Mucosa of stomach (tissue), 1 donor: ENCODE data around the gene PRPS1.
"Not testable (repeated sequence)": the region's sequence is repeated elsewhere in the genome, so short reads cannot be mapped to it uniquely, and the experiment has no call there.

ENCODE experiments used
- H3K27me3 ChIP-seq: one replicate; pipeline ENCODE4 v1.7.0; 2013; ENCODE audit warnings: mild to moderate bottlenecking, low read length; ENCODE audit not compliant: control insufficient read depth, insufficient read depth
- H3K36me3 ChIP-seq: one replicate; pipeline ENCODE4 v1.7.0; 2013; ENCODE audit warnings: low read length; ENCODE audit not compliant: control insufficient read depth, insufficient read depth
- H3K4me1 ChIP-seq: one replicate; pipeline ENCODE4 v1.7.0; 2013; ENCODE audit warnings: mild to moderate bottlenecking, low read length; ENCODE audit not compliant: control insufficient read depth, insufficient read depth
- H3K4me3 ChIP-seq: one replicate; pipeline ENCODE4 v1.7.0; 2013; ENCODE audit warnings: low read length
- H3K9ac ChIP-seq: one replicate; pipeline ENCODE4 v1.7.0; 2013; ENCODE audit warnings: mild to moderate bottlenecking, low read length, moderate library complexity
- H3K9me3 ChIP-seq: one replicate; pipeline ENCODE4 v1.7.0; 2013; ENCODE audit warnings: mild to moderate bottlenecking, low read length, moderate library complexity; ENCODE audit not compliant: control insufficient read depth
- donor health status: Pancreatic carcinoma.

PRPS1 gene

DNA sequence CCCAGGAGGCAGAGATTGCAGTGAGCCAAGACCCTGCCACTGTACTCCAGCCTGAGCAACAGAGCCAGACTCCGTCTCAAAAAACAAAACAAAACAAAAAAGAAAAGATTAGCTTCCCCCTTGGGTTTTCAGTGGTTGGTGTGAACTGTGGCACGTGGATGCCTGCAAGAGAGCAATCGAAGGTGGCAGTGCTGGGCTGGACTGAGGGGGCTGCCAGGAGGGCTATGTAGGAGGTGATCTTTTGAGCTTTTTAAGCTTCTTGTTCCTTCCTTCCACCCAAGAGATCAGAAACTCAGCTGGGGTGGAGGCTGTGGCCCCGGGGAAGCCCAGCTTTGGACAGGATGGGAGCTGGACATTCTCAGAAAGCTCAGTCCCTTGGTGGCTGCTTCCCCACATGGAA is 49.6 kb downstream of the PRPS1 start:
- H3K36me3 ChIP-seq: no peaks in the 10 kb centered on the region
- no peaks in the 10 kb centered on the region for H3K27me3 ChIP-seq
- peaks cover 49% of the 10 kb centered on the region for H3K4me1 ChIP-seq
- no peak overlapping the region for H3K4me3 ChIP-seq
- no peaks in the 10 kb centered on the region for H3K9me3 ChIP-seq
- peak overlapping the region; percentile 38 for H3K9ac ChIP-seq

GRCh38 chrX:107678957-107679740 is 50.8 kb downstream of the PRPS1 start:
- H3K4me1 ChIP-seq: peaks cover 53% of the 10 kb centered on the region
- H3K9me3 ChIP-seq: no peaks in the 10 kb centered on the region
- no peak overlapping the region for H3K4me3 ChIP-seq
- H3K9ac ChIP-seq: peak overlapping the region; percentile 53
- H3K27me3 ChIP-seq: no peaks in the 10 kb centered on the region
- no peaks in the 10 kb centered on the region for H3K36me3 ChIP-seq

DNA sequence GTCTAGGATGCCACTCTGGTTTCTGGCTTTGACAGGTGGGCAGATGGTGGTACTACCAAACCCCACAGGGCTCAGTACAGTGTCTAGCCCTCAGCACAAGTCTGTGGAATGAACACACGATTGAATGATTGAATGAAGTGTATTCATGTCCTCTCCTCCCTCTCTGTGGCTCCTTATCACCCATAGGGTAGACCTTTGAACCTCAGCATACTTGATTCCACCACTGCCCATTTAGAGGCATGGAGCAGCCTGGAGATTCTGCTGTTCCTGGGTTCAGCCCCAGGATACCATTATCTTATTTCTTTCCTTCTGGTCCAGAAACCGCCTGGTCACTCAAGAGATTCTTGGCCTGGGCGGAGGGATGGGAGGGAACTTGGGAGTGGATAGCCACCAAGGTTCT is 53.9 kb downstream of the PRPS1 start:
- no peak overlapping the region for H3K9ac ChIP-seq
- no peaks in the 10 kb centered on the region for H3K36me3 ChIP-seq
- no peaks in the 10 kb centered on the region for H3K9me3 ChIP-seq
- no peak overlapping the region for H3K4me3 ChIP-seq
- peaks cover 56% of the 10 kb centered on the region for H3K4me1 ChIP-seq
- H3K27me3 ChIP-seq: no peaks in the 10 kb centered on the region

- peaks cover 47% of the 10 kb centered on the region for H3K4me1 ChIP-seq
- H3K4me3 ChIP-seq: no peak overlapping the region
- H3K9ac ChIP-seq: no peak overlapping the region
- H3K9me3 ChIP-seq: no peaks in the 10 kb centered on the region
- H3K27me3 ChIP-seq: no peaks in the 10 kb centered on the region
- H3K36me3 ChIP-seq: no peaks in the 10 kb centered on the region
Observed at GRCh38 chrX:107683124-107683895, 55.0 kb downstream of the PRPS1 start.

- no peak overlapping the region for H3K9ac ChIP-seq
- H3K9me3 ChIP-seq: no peaks in the 10 kb centered on the region
- H3K27me3 ChIP-seq: no peaks in the 10 kb centered on the region
- H3K4me3 ChIP-seq: no peak overlapping the region
- H3K36me3 ChIP-seq: no peaks in the 10 kb centered on the region
- H3K4me1 ChIP-seq: peaks cover 41% of the 10 kb centered on the region
Observed at GRCh38 chrX:107683931-107684330, 55.6 kb downstream of the PRPS1 start.

- H3K36me3 ChIP-seq: no peaks in the 10 kb centered on the region
- H3K4me1 ChIP-seq: peaks cover 39% of the 10 kb centered on the region
- H3K4me3 ChIP-seq: no peak overlapping the region
- no peaks in the 10 kb centered on the region for H3K9me3 ChIP-seq
- no peaks in the 10 kb centered on the region for H3K27me3 ChIP-seq
- no peak overlapping the region for H3K9ac ChIP-seq
Observed at GRCh38 chrX:107684956-107685385, 56.7 kb downstream of the PRPS1 start.

DNA sequence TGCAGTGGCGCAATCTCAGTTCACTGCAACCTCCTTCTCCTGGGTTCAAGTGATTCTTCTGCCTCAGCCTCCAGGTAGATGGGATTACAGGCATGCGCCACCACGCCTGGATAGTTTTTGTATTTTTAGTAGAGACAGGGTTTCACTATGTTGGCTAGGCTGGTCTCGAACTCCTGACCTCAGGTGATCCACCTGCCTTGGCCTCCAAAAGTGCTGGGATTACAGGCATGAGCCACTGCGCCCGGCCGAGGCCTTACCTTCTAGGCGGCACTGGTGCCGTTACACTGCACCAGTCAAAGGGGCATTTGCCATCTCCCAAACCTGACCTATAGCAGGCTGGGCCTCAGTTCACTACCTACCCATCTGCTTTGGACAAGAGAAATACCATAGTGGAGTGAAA is 57.3 kb downstream of the PRPS1 start:
- peaks cover 39% of the 10 kb centered on the region for H3K4me1 ChIP-seq
- H3K36me3 ChIP-seq, H3K9ac ChIP-seq, H3K27me3 ChIP-seq, H3K9me3 ChIP-seq, H3K4me3 ChIP-seq: not testable (repeated sequence)

DNA sequence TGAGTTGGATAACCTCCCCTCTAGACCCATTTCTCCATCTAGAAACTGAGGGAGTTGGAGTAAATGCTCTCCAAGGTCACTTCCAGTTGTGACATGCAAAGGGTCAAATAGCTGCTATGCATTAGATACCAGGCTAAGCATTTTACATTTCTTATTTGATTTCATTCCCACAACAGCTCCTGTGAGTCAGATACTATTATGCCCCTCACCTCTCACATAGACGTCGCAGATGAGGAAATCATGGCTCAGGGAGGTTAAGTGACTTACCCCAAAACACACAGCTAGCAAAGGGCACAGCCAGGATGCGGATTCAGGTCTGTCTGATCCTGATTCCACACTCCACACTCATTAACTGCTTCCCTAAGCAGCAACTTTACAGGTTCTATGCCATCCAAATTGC is 57.7 kb downstream of the PRPS1 start:
- no peak overlapping the region for H3K9ac ChIP-seq

GRCh38 chrX:107686792-107687191 is 58.5 kb downstream of the PRPS1 start:
- Histone ChIP-seq H3K36me3 (no peaks in the 10 kb centered on the region), H3K4me3 (no peak overlapping the region), H3K9me3 (no peaks in the 10 kb centered on the region), H3K27me3 (no peaks in the 10 kb centered on the region), H3K9ac (no peak overlapping the region), H3K4me1 (peaks cover 39% of the 10 kb centered on the region)

More for the DNA sequence above, 57.7 kb downstream of the PRPS1 start:
- no peaks in the 10 kb centered on the region for H3K9me3 ChIP-seq
- H3K4me1 ChIP-seq: peaks cover 39% of the 10 kb centered on the region
- H3K36me3 ChIP-seq: no peaks in the 10 kb centered on the region
- H3K27me3 ChIP-seq: no peaks in the 10 kb centered on the region
- no peak overlapping the region for H3K4me3 ChIP-seq

DNA sequence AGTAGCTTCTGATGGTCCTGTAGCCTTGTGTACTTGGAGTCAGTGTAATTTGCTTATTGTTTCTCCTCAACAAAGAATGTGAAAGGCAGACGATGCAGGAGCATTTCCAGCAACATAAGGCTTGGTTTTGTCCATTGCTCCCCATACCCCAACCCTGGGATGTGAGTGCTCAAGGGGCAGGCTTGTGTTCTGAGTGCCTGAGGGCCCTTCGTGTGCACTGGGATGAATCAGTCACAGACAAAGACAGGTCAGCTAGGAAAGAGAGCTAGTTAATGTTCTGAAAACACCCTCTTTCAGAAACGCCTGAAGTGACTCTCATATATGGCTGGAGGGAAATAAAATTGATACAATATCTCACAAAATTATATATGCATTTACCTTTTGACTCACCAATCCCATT is 59.1 kb downstream of the PRPS1 start:
- Histone ChIP-seq H3K27me3 (no peaks in the 10 kb centered on the region), H3K36me3 (no peaks in the 10 kb centered on the region)

DNA sequence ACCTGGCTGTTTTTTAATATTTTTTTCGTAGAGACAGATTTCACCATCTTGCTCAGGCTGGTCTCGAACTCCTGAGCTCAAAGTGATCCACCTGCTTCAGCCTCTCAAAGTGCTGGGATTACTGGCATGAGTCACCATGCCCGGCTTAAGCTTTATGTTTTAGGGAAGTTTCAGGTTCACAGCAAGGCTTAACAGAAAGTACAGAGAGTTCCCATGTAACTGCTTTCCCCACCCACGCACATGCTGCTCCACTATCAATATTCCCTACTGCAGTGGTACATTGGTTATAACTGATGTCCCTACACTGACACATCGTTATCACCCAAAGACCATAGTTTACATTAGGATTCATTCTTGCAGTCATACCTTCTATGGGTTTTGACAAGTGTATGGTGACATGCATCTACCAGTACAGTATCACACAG is 62.7 kb downstream of the PRPS1 start:
- Histone ChIP-seq H3K36me3 (no peaks in the 10 kb centered on the region), H3K9ac (no peak overlapping the region), H3K27me3 (no peaks in the 10 kb centered on the region)

More for the DNA sequence above, 59.1 kb downstream of the PRPS1 start:
- Histone ChIP-seq H3K9ac (no peak overlapping the region), H3K4me3 (no peak overlapping the region), H3K4me1 (peaks cover 33% of the 10 kb centered on the region), H3K9me3 (no peaks in the 10 kb centered on the region)

GRCh38 chrX:107699616-107700015 is 71.3 kb downstream of the PRPS1 start:
- no peaks in the 10 kb centered on the region for H3K9me3 ChIP-seq
- no peaks in the 10 kb centered on the region for H3K36me3 ChIP-seq
- no peak overlapping the region for H3K4me3 ChIP-seq
- H3K9ac ChIP-seq: no peak overlapping the region
- H3K4me1 ChIP-seq: peaks cover 17% of the 10 kb centered on the region
- no peaks in the 10 kb centered on the region for H3K27me3 ChIP-seq

More for the DNA sequence above, 62.7 kb downstream of the PRPS1 start:
- Histone ChIP-seq H3K4me3 (no peak overlapping the region), H3K9me3 (no peaks in the 10 kb centered on the region), H3K4me1 (no peaks in the 10 kb centered on the region)
